GM19240 (cell line): ENCODE measurements around the gene TPI1.
"Not testable (repeated sequence)": the region's sequence is repeated elsewhere in the genome, so short reads cannot be mapped to it uniquely, and the experiment has no call there.

Experiments
- DNase-seq: peaks from one replicate; pipeline ENCODE4 v3.0.0; 2011; ENCODE audit warnings: low spot score; ENCODE audit not compliant: insufficient read length

Gene TPI1

DNA sequence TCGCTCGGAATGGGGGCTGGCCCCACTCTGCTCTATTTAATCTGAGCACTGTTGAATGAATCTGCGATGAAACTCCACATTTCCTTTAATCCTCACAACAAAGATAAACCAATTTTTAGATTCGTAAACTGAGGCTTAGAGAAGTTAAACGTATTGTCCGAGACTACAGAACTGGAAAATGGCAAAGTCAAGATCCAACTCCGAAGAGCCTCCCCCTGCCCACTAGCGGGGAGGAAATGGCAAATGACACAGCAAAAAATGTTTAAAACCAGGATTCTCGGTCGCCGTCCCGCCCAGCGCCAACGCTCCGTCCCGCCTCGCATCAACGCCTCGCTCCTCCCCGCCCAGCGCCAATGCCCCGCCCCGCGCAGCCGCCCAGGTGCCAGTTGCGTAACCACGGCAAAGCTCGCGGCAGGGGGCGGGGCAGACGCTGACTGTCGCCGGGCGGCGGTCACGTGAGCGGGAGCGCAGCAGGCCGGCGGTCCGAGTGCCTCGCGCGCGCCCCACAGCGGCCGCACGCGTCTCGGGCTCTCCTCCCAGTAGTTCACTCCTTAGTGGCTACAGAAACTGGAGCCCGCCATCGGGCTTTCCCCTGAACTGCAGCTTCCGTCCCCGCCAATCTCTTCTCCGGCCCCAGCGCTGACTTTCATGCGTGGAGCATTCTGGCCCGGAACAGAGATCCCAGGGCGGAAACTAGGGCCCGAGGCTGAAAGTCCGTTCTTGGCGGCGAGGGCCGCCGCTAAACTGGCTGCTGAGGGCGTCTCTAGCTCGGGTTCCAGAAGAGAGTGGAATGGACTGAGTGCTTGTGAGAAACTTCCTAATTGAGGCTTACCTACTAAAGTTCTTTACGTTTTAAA, 23.7 kb downstream of the TPI1 start:
- DNase-seq: peak; percentile 96

DNA sequence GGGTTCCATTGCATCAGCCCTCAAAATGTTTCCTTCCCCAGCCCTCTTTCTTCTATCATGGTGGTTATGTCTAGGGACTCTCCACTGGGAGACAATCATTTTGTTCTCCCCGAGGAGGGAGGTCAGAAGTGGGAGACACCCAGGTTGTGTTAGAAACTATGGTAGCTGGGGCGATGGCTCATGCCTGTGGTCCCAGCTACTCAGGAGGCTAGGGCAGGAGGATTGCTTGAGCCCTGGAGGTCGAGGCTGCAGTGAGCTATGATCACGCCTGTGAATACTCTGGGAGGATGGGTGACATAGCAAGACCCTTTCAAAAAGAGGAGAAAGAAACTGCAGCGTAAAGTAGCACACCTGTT, 24.3 kb downstream of the TPI1 start:
- DNase-seq: no peak

- not testable (repeated sequence) for DNase-seq
Measured at GRCh38 chr12:6892683-6893082, 25.4 kb downstream of the TPI1 start.

- DNase-seq: no peak
Measured at GRCh38 chr12:6894321-6894720, 27.0 kb downstream of the TPI1 start.

DNA sequence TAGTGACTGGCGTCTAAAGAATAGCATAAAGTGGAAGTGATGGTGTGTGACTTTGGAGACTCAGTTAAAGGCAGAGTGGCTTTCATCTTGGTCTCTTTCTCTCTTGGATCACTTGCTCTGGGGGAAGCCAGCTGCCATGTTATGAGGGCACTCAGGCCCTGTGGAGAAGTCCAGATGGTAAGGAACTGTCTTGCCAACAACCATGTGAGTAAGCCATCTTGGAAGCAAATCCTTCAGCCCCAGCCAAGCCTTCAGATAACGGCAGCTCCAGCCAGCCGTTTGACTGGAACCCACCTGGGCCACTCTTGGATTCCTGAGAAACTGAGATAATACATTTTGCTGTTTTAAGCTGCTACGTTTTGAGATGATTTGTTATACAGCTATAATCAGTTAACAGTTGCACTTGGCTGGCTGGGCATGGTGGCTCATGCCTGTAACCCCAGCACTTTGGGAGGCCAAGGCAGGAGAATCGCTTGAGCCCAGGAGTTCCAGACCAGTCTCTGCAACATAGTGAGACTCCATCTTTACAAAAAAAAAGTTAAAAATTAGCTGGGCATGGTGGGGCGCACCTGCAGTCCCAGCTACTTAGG, 29.6 kb downstream of the TPI1 start:
- no peak for DNase-seq

DNA sequence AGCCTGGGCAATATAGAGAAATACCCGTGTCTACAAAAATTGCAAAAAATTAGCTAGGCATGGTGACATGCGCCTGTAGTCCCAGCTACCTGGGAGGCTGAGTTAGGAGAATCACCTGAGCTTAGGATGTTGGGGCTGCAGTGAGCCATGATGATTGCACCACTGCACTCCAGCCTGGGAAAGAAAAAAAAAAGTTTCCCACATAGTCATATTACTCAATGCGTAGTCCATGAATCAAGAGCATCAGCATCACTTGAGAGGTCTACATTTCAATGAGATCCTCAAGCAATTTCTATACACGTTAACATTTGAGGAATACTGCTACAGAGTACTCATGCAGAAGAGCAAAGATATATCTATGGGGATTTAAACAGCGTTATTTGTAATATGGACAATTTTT, 32.1 kb downstream of the TPI1 start:
- no peak for DNase-seq

GRCh38 chr12:6899837-6900519, 32.6 kb downstream of the TPI1 start:
- DNase-seq: no peak

DNA sequence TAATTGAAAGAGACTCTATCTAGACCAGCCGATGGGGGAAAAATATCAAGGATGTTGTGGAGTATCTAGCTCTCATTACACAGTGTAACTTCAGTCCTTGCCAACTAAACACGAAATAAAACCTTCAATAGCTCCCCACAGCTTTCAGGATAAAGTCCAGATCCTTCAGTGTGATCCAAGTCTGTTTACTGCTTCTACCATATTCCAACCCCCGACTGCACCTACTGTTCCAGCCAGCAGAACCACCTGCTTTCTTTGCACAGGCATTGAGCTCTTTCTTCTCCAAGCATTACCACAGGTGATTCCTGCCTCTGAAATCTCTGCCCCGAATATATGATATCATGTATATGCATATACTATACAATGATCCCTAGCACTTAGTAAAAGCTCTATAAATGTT, 35.1 kb downstream of the TPI1 start:
- no peak for DNase-seq

- DNase-seq: no peak
Measured at GRCh38 chr12:6903722-6904121, 36.4 kb downstream of the TPI1 start.

DNA sequence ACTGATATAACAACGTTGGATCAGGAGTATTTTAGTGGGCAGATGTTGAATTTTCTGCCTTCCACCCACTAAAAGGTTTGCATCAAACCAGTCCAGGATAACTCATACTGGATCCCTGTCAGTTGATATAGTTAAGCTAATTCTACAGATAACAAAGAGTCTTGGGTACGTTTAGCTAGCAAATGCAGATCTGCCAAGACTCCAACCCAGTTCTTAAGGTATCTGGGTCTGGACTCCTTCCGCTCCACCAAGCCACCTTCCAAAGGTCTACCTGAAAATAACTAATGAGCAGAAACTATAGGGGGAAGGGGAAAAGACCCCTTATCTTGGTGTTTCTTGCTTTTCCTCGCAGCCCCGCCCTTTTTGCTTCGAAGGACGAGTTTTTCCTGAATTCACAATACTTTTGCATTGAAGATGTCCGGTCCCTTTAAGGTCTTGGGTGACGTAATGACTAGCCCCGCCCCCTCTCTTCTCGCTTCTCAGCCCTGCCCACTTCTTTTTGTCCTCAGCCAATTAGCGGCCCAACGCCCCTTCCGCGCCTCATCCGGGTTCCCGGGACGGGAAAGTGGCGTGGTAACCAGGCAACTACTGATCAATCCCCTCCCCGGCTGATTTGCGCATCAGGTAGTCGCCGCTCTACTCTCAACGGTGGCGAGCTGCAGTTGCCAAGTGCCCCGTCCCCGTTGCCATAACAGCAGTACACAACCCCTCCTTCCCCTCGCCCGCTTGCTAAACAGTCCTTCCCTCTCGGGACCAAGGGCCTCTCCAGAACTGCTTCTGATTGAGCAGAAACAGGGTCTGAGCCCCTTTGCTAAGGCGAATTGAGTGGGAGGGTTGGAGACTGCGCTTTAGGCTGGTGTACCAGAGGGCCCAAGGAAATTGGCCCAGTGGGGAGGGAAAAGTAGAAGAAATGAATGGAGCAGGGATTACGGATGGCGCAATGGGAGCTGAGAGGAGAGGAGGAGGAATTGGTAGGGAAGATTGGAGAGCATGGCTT, 37.2 kb downstream of the TPI1 start, which contains the start of gene LRRC23:
Gene LRRC23 (plus strand): TSS at position 543 of the 997 bp plus-strand sequence. CDS start 812 bp downstream, outside the sequence.
- DNase-seq: peak; percentile 96

- DNase-seq: no peak
Measured at GRCh38 chr12:6905414-6906040, 38.2 kb downstream of the TPI1 start.

- not testable (repeated sequence) for DNase-seq
Measured at GRCh38 chr12:6908141-6908540, 40.8 kb downstream of the TPI1 start.

DNA sequence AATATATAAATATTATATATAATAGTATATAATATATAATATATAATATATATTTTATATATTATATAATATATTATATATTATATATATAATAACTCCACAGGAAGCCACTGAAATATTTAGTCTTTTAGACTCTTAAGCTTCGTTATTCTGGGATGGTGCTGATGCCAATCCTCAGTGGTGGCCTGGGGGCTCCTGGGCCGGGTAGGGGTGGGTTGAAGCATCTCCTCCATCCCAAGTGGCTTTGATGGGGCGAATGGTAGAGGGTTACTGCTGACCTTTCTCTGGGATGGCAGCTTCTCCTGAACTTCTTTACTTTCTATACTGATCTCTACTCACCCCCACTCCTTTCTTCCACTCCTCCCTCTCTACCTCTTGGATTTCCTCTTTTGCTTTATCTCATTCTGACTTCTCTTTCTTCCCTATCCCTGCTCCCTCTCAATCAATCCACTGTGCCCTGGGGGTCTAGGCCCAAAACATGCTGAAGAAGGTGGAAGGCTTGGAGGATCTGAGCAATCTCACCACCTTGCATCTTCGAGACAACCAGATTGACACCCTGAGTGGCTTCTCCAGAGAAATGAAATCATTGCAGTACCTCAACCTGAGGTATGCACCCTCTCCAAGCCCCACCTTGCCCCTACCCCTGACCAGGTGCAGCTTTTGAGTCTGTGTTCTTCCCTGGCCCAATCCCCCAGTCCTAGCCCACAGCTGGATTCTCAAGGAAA, 42.3 kb downstream of the TPI1 start:
- DNase-seq: no peak

DNA sequence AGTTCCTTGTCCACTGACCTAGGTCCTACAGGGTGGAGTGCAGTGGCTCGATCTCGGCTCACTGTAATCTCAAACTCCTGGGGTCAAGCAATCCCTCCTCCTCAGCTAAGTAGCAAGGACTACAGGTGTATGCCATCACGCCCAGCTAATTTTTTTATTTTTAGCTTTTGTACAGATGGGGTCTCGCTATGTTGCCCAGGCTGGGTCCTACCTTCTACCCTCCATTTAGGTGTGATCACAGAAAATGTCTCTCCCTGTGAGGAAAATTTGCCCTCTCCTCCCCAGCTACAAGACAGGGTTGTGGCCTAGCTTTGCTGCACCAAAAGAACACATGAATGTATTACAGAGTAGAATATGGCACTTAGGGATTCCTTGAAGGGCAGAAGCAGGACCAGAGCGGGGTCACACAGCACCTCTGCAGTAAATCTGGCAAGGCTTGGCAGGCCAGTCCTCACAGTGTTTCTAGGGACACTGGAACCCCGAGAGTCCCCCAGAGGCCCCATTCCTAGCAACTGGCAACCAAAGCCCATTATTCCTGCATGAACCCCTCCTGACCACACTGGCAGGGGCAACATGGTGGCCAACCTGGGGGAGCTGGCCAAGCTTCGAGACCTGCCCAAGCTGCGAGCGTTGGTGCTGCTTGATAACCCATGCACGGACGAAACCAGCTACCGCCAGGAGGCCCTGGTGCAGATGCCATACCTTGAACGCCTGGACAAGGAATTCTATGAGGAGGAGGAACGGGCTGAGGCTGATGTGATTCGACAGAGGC, 45.0 kb downstream of the TPI1 start:
- no peak for DNase-seq

GRCh38 chr12:6914246-6914946, 47.1 kb downstream of the TPI1 start, which contains the start of gene ENO2:
TSS of gene ENO2 (plus strand) at chr12:6914580. CDS start at chr12:6915833, 1,253 bp downstream.
- no peak for DNase-seq

- DNase-seq: no peak
Measured at GRCh38 chr12:6914947-6915788, 47.8 kb downstream of the TPI1 start.

DNA sequence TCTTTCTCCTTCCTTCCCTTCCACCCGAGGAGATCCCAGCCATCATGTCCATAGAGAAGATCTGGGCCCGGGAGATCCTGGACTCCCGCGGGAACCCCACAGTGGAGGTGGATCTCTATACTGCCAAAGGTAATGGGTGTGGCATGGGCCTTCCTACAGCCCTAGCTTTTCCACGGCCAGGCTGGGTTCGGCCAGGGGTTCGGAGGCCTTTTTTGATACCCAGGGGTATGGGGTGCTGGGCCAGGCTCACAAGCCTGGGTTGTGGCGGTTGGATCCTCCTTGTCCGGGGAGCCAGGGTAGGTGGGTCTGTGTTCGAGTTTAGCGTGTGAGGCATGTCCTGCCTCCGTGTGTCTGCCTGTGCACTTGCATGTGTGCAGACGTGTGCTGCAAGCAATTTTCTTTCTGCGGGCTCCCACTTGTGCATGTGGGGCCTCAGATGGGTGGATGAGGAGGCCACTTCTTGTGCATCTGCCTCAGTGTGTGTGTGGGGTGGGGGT, 48.5 kb downstream of the TPI1 start:
- no peak for DNase-seq
